Measurements from ENCODE around the gene GALK1. TPM values are rescaled to one million over a fixed set of nuclear protein-coding genes. Genes with fewer than 3 reads are reported as not detected.

The GALK1 gene
- total and polyA plus RNA-seq, 9 of the 15 experiments (the other 6 are each of a cell fraction or from before 2014, with no cell fraction given) = 0.45 to 51.6 (median 17.4) TPM

GRCh38 chr17:75754378-75755204 is 10.4 kb downstream of the GALK1 start (continued):
- TF ChIP-seq, protein P1, sequence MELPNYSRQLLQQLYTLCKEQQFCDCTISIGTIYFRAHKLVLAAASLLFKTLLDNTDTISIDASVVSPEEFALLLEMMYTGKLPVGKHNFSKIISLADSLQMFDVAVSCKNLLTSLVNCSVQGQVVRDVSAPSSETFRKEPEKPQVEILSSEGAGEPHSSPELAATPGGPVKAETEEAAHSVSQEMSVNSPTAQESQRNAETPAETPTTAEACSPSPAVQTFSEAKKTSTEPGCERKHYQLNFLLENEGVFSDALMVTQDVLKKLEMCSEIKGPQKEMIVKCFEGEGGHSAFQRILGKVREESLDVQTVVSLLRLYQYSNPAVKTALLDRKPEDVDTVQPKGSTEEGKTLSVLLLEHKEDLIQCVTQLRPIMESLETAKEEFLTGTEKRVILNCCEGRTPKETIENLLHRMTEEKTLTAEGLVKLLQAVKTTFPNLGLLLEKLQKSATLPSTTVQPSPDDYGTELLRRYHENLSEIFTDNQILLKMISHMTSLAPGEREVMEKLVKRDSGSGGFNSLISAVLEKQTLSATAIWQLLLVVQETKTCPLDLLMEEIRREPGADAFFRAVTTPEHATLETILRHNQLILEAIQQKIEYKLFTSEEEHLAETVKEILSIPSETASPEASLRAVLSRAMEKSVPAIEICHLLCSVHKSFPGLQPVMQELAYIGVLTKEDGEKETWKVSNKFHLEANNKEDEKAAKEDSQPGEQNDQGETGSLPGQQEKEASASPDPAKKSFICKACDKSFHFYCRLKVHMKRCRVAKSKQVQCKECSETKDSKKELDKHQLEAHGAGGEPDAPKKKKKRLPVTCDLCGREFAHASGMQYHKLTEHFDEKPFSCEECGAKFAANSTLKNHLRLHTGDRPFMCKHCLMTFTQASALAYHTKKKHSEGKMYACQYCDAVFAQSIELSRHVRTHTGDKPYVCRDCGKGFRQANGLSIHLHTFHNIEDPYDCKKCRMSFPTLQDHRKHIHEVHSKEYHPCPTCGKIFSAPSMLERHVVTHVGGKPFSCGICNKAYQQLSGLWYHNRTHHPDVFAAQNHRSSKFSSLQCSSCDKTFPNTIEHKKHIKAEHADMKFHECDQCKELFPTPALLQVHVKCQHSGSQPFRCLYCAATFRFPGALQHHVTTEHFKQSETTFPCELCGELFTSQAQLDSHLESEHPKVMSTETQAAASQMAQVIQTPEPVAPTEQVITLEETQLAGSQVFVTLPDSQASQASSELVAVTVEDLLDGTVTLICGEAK (IDR thresholded peaks at IDR 0.05) = peak; percentile 7; the same call in 1 of the 2 replicates
- TF ChIP-seq, protein P1 (CRISPR knock-in tag; IDR thresholded peaks at IDR 0.05) = no peak
- TF ChIP-seq HNRNPLL (IDR thresholded peaks at IDR 0.05; ENCODE audit: low read depth, low read length, poor library complexity, severe bottlenecking) (no peak), FOXK2 (conservative IDR thresholded peaks at IDR 0.05 in 1 of 2, IDR thresholded peaks at IDR 0.05 in 1 of 2; ENCODE audit: low read depth in 2 of 2) (0 out of 4 replicates have a peak, but pooled peaks of 1 of the 2 experiments have one; percentile 31), L3MBTL2 (IDR thresholded peaks at IDR 0.05) (peak; percentile 43)

All from K562 (cell line).